HG03097 (cell line): ENCODE results near the gene ZBTB14.

ENCODE experiments used
- ATAC-seq: cut with Tn5 transposase; IDR thresholded peaks from one replicate; pipeline ENCODE4 v1.9.1; 2021; ENCODE audit not compliant: unreplicated experiment, low FRiP score

The ZBTB14 gene

GRCh38 chr18:5294113-5294456, 1.4 kb downstream of the ZBTB14 start:
- no peak for ATAC-seq

- ATAC-seq = no peak
Observed at GRCh38 chr18:5288517-5288935, 7.0 kb downstream of the ZBTB14 start.

- no peak for ATAC-seq
Observed at GRCh38 chr18:5287854-5288253, 7.7 kb downstream of the ZBTB14 start.

GRCh38 chr18:5286525-5286924, 9.0 kb downstream of the ZBTB14 start:
- ATAC-seq = no peak

- no peak for ATAC-seq
Observed at GRCh38 chr18:5285326-5285725, 10.2 kb downstream of the ZBTB14 start.

GRCh38 chr18:5284808-5285207, 10.7 kb downstream of the ZBTB14 start:
- ATAC-seq = no peak

GRCh38 chr18:5282770-5283169, 12.8 kb downstream of the ZBTB14 start:
- ATAC-seq = no peak

GRCh38 chr18:5276947-5277346, 18.6 kb downstream of the ZBTB14 start:
- no peak for ATAC-seq

- no peak for ATAC-seq
Observed at GRCh38 chr18:5275872-5276271, 19.7 kb downstream of the ZBTB14 start.

GRCh38 chr18:5268874-5269273, 26.7 kb downstream of the ZBTB14 start:
- no peak for ATAC-seq

GRCh38 chr18:5266721-5267120, 28.8 kb downstream of the ZBTB14 start:
- no peak for ATAC-seq

- no peak for ATAC-seq
Observed at GRCh38 chr18:5253910-5254309, 41.6 kb downstream of the ZBTB14 start.

GRCh38 chr18:5251117-5251516, 44.4 kb downstream of the ZBTB14 start:
- ATAC-seq = no peak

- ATAC-seq = no peak
Observed at GRCh38 chr18:5250603-5251002, 44.9 kb downstream of the ZBTB14 start.

GRCh38 chr18:5244941-5245340, 50.6 kb downstream of the ZBTB14 start:
- ATAC-seq = no peak

GRCh38 chr18:5239447-5239846, 56.1 kb downstream of the ZBTB14 start:
- ATAC-seq = no peak
